Articular chondrocyte of knee joint (primary cell): Measurements from ENCODE around the gene RRAGC. TPM values are rescaled to one million over a fixed set of nuclear protein-coding genes. Genes with fewer than 3 reads are reported as not detected.

ENCODE experiments used
- small RNA-seq: library from RNA; depleted of rRNA; stranded (forward); fragments of <200 nt; gene quantifications from one replicate; pipeline ENCODE3, GENCODE V24; 2012
- total RNA-seq: library from RNA; depleted of rRNA; stranded (reverse); fragments of >200 nt; gene quantifications from 2 replicates; pipeline ENCODE4 v1.2.3, GENCODE V29; 2012

The RRAGC gene
- total RNA-seq: 41.9 and 49.3 TPM in 2 replicates

GRCh38 chr1:38859561-38860453 is at the start of gene RRAGC:
Gene RRAGC (minus strand): TSS chr1:38859772. CDS start chr1:38859646, 126 bp downstream.

GRCh38 chr1:38881487-38881886 is 21.9 kb upstream of the RRAGC start, which contains the start of gene GJA9:
Gene GJA9 (minus strand): TSS chr1:38881587. CDS start chr1:38876098, 5,489 bp downstream.

GRCh38 chr1:38873027-38873969 is 13.7 kb upstream of the RRAGC start, which contains the start of gene MYCBP:
Gene MYCBP (minus strand): TSS chr1:38873348. CDS start chr1:38873305, 43 bp downstream.

Small RNAs within 50 kb of the gene (small RNA-seq; reads per million reads assigned to genes)
- gene GJA9-MYCBP: not detected

Other genes with a start within 250 kb of the RRAGC start
- 3.4 and 10.5 TPM in 2 replicates for gene MYCBP, start 13.6 kb upstream of the RRAGC start, total RNA-seq
- gene GJA9, start 21.8 kb upstream of the RRAGC start, total RNA-seq: 0.13 and 0.22 TPM in 2 replicates
- 0.91 and 3.8 TPM in 2 replicates for gene RHBDL2, start 82.1 kb upstream of the RRAGC start, total RNA-seq
- 33.5 TPM in 2 replicates for gene AKIRIN1, start 131.5 kb upstream of the RRAGC start, total RNA-seq
- gene NDUFS5, start 166.6 kb upstream of the RRAGC start, total RNA-seq: 246 and 276 TPM in 2 replicates